H1 (cell line): ENCODE data around the gene GALC. TPM values are rescaled to one million over a fixed set of nuclear protein-coding genes. Genes with fewer than 3 reads are reported as not detected.

ENCODE experiments used
- CHD2 ChIP-seq: IDR thresholded peaks from 2 replicates; pipeline ENCODE4 v1.6.1; 2012; ENCODE audit warnings: low read length, improper control_type of control experiment
- CHD7 ChIP-seq: fragments of 300-600 bp; sonication (generic); IDR thresholded peaks from 2 replicates; pipeline ENCODE4 v1.7.1; 2012; ENCODE audit warnings: low read length, moderate library complexity, mild to moderate bottlenecking, inconsistent platforms; ENCODE audit not compliant: insufficient replicate concordance
- GABPA ChIP-seq: IDR thresholded peaks from 2 replicates; pipeline ENCODE4 v1.6.1; 2011; ENCODE audit warnings: mild to moderate bottlenecking, low read length, moderate library complexity, borderline replicate concordance; ENCODE audit not compliant: insufficient read depth
- polyA plus RNA-seq, 7 experiments: library from polyadenylated mRNA; depleted of rRNA in 3 of 7; stranded (reverse) in 5 of 7; unstranded in 2 of 7; fragments of >200 nt in 5 of 7; fragments of 200-250 nt in 2 of 7; gene quantifications; 1 replicate in 5 of 7; 2 replicates in 1 of 7; 4 replicates in 1 of 7; pipeline versions ENCODE4 v1.2.1 to v1.2.3, GENCODE V29; 2011 to 2013; ENCODE audit warnings: missing spikeins in 2 of 7, mixed read lengths in 2 of 7
- total RNA-seq: library from RNA; stranded (reverse); fragmentation: NEBNext Ultra II Directional; extraction: Animal tissue kit (Norgen Biotek cat#: 25700); gene quantifications from 2 replicates; pipeline ENCODE4 v1.2.1, GENCODE V29; 2021

The GALC gene
- total and polyA plus RNA-seq, 2 of the 8 experiments (the other 6 are each of a cell fraction or from before 2014, with no cell fraction given): 6.1 to 12.3 TPM

GRCh38 chr14:87899228-87899627 is 93.8 kb downstream of the GALC start (continued):
- TF ChIP-seq CHD7: no peak
- no peak for TF ChIP-seq CHD2
- no peak for TF ChIP-seq GABPA
